Measurements from ENCODE around the gene CPXM2.

Gene CPXM2

DNA sequence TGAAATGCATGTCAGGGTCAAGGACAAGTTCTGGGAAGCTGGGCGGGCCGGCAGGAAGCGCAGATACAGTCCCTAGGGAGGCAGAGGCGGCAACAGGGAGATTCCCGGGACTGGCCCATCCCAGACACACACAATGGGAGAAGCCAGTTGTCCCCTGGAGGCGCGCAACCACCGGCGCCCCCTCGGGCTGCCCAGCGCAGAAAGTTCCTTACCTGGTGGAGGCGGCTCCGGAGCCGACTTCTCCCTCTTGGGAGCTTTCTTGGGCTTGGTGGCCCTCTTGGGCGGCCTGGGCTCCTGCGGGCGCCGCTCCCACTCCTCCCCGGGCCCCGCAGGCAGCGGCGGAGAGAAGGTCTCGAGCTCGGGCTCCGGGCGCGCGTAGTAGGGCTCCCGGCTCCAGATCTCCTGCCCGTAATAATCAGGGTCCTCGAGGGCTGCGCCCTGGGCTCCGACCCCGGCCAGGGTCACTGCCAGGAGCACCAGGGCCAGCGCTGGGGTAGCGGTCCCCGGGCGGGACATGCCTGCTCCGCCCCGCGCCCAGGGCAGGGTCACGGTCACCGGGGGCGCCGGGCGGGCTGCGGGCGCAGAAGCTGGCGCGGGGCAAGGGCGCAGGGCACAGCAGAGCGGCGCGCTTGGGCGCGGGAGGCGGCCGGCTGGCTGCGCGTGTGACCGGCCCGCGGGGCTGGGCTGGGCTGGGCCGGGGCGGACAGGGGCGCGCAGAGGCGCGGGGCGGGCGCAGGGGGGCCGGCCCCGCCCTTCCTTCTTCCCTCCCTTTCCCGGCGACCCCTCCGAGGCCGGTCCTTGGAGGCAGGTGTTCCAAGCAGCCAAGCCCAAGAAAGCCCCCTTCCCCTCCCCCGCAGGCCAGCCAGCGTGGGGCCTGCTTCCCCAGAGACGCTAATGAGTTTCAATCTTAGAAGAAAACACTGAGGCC, at the start of gene CPXM2:
Gene CPXM2 (minus strand): TSS at position 664 of the 928 bp plus-strand sequence. CDS start 148 bp downstream, at position 516.
- DNase-seq (ENCODE audit: low read depth in 2 of 2), result no peak

DNA sequence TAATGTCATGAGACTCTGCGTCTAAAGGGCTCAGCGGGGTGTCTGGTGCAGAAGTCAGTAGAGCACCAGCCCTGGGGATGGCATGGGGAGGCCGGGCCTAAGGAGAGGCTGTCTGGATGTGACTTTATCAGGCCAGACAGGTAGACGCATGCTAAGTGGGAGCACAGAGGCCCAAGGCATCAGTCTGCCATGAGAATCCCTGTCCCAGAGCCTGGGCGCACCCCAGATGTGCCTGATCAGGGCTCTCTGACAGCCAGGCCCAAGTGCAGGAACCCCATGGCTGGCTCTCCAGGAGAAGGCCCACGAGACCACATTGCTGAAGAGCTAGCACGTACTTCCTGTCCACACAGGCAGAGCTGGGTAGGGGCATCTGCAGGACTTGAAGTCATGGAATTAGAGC, 48.0 kb upstream of the CPXM2 start:
- DNase-seq (ENCODE audit: low read depth in 2 of 2), result no peak

DNA sequence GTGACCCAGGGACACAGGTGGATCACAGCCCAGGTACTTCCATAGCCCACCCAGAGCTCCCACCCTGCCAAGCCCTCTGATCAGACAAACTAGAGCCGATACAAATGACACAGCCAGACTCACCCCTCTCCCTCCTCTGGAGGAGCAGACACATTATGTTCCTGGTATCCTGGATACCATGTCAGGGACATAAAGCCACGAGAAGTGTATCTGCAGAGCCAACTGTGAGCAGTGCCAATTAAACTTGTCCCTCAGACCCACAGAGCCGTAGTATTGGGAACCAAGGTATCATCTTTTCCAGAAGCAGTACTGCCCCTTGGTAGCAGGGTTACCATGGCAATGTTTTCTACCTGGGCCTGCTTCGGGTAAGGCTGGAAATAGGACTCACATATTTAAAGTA, 47.3 kb upstream of the CPXM2 start:
- DNase-seq (ENCODE audit: low read depth in 2 of 2), result no peak

DNA sequence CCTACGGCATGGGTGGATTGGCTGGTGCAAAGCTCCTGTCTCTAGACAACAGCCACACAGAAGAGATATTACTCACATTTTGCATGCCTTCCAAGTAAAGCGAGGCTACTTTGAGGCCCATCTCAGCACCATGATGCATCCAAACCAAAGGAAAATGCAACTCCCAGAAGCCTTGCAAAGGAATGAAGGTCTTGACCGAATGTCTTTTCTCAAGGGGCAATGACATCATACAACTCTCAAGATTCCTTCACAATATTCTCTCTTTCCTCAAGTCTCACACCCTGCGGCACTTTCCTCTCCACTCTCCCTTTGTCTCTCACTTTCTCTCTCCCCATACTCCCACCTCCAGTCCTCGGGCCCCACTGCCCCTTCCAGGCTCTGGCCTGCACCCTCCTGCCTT, 44.8 kb upstream of the CPXM2 start:
- DNase-seq (ENCODE audit: low read depth in 2 of 2), result no peak

DNA sequence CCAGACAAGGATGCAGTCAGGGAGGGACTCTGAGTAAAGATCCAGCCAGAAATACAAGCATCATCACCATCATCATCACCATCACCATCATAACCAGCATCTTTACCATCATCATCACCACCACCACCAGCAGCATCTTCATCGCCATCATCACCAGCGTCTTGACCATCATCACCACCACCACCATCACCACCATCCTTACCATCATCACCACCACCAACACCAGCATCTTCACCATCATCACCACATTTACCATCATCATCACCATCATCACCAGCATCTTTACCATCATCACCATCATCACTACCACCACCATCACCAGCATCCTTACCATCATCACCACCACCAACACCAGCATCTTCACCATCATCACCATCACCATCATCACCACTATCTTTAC, 44.1 kb upstream of the CPXM2 start:
- no peak for DNase-seq (ENCODE audit: low read depth in 2 of 2)

DNA sequence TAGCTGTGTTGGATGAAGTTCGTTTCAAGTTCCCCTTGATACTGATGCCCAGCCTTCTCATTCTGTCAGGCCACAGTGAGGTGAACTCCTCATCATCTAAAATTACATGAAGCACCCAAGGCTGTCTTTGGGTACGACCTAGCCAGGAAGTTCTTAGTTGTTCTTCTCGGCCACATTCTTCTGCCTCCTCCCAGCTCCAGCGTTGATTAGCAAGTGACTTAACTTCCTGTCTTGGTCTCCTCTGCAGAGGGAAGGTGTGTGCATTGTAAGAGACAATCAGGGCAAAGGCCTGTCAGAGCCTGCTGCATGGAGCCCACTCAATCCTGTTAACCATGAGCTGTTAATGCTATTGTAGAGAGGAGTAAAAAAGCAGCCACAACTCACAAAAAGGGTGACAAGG, 43.2 kb upstream of the CPXM2 start:
- no peak for DNase-seq (ENCODE audit: low read depth in 2 of 2)

DNA sequence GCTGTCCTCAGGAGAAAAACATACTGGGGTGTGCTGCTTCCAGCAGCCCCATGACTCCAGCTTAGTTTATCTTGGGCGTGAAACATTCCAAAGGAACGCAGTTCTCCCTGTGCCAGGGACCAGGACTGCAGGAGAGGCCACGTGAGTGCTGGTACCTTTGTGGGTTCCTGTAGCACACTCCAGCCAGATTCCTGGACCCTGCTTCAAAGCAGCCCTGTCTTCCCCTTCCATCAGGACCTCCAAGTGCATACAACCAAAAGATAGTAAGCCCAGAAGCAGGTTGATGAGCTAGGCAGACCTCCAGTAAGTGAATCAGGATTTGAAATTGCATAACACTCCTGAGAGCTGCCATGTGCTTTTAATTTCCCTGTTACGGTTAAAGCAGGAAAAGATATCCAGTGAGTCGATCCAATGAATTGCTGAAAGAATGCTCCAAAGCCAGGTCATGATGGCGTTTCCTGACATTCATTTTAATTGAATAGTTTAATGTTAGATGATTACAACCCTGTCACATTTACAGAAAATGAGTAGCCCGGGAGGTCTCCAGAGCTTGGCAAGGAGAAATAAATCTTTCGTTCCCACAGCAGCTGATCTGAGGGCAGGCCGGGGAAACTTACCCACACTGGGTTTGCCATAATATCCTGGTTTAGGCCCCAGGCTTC, 38.9 kb upstream of the CPXM2 start:
- no peak for DNase-seq (ENCODE audit: low read depth in 2 of 2)

DNA sequence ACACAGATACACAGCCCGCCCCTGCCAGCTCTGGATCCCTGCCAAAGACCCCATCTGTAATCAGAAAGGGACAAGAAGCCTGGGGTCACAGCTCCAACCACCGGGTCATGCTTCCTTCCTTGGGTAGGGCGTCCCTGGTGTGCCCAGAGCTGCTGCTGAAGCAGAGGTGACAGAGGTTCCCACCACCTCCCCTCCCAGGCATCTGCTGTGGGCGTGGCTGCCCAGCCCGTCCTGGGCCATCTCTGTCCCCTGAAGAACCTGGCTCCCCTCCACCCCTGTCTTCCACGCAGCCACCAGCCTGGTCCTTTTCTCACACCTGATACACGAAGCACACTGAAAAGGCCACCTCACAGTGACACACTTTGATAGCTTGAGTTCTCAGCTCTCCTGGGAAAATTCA, 38.2 kb upstream of the CPXM2 start:
- no peak for DNase-seq (ENCODE audit: low read depth in 2 of 2)

DNA sequence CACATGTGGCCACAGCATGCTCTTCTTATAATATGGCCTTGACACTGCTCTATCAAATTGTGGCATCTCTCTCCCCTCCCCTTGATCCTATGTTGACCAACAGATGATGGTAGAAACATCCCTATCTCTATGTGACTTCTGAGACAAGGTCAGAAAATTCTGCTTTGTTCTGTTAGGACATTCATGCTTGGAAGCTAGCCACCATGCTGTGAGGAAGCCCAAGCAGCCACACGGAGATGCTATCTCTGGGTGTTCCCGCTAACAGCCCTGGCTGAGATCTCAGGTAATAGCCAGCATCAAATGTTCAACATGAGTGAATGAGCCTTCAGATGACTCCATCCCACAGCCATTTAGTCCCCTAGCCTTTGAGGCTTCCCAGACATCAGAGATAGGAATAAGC, 36.8 kb upstream of the CPXM2 start:
- no peak for DNase-seq (ENCODE audit: low read depth in 2 of 2)

DNA sequence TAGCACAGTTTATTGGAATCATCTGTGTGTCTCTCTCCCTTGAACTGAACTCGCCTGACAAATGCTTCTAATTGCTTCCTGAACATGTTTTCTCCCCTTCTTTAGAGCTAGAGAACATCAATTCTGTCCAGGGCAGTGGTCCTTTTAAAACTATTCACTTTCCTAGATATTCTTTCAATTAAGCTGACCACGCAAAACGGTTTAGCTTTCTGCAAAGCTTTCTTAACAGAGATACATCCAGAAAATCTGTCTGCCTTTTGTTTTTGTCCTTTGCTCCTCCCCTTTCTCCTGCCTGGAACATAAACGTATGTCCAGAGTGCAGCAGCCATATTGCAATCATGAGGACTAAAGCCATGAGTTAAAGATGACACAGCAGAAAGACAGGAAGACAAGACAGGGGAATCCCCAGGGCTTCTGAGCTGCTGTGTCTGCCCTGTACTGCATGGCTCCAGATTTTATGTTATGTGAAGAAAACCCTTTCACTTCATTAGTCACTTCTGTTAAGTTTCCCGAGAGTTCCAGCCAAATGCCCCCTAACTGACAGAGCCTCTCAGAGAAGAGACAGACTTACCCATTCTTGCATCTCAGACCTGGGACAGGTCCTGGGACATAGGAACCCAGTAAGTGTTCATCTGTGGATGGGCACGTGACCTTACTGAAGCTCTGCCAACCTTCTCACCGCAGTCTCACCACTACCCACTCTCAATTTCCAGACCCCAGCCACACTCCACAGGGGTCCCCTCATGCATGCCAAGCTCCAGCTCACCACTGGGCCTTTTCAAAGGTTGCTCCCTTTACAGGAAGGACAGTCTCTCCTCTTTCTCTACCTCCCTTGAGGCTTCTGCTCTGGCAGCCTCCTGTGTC, 35.0 kb upstream of the CPXM2 start:
- no peak for DNase-seq (ENCODE audit: low read depth in 2 of 2)

DNA sequence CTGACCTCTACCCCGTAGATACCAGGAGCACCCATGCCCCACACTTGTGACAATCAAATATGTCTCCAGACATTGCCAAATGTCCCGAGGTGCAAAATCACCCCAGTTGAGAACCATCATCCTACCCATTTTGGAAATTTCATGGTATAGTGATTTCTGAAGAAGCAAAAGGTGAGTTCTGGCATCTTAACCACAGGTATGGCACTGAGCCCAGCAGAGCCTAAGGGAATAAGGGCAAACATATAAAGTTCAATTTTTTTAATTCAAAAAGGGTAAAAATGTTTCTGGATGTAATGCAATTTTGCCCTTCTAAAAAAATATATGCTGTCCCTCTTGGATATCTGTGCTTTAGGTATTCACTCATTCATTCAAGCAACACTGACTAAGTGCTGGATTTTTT, 30.5 kb upstream of the CPXM2 start:
- no peak for DNase-seq (ENCODE audit: low read depth in 2 of 2)

DNA sequence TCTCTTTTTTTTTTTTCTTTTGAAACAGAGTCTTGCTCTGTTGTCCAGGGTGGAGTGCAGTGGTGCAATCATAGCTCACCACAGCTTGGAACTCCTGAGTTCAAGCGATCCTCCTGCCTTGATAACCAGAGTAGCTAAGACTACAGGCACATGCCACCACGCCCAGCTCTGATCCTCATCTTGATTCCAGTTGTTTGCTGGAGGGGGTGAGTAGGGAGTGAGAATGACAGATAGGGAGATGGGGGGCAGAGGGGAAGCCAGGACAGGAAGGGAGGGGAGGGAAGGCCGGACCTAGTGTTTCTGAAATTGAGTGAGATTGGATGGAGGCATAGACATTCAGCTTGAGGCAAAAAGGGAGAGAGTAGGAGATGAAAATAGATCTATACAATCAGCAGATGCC, 25.2 kb upstream of the CPXM2 start:
- DNase-seq (ENCODE audit: low read depth in 2 of 2), result no peak

DNA sequence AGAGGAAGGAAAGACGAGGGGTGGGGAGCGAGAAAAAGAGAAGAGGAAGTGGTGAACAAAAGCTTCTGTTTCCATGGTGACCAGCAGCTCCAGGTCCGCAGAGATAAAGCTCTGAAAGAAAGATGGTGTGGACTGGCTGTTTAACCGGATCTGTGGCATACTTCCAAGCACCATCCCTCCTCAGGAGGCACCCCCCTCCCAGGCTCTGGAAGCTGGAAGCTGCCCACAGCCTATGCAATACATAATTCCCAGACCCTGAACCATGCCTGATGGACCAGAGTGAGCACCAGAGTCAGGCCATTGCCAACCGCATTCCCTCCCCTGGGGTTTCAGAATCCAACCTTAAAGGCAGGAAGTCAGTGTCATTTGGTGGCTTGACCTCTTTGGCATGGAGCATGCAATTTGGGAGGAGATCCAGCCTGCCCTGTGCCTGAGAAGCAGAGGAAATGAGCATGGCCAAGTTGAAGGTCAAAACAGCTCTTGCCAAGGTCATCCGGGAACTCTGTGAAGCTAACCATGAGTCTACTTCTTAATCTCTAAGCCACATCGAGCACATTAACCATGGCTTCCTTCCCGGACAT, 22.2 kb upstream of the CPXM2 start:
- DNase-seq (ENCODE audit: low read depth in 2 of 2), result no peak

DNA sequence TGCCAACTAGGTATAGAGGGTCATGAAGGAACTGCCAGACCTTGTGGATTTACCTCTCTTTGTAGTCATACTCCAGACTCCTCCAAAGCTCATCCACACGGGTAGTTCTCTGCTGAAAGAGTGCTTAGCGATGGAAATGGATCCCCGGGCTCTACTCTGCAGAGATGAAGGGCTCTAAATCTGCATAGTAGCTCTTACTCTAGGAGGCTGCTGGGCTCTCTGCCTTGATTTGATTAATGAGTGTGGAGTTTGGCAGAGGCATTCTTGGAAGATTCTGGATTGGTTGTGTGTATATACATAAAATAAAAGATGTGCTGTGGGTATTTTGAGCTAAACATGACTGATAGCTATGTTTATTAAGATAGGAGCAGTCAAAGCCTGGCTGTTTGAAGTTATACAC, 21.3 kb upstream of the CPXM2 start:
- DNase-seq (ENCODE audit: low read depth in 2 of 2), result no peak

DNA sequence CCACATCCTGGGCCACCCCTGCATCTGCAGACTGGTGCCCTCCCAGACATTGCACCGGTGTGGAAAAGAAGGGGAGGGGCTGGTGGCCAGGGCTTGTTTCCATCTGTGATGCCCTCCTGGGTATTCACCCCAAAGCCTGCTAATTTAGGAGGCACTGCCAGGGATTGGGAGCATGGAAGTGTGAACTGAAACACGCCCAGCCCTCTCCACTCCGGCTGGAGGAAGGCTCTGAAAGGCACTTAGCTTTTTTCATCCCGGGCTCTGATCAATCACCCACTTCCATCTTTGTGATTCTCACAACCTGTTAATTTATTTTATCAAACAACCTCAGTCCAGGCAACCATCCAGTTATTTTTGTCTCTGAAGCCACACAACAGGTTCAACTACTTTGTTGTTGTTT, 20.9 kb upstream of the CPXM2 start:
- DNase-seq (ENCODE audit: low read depth in 2 of 2), result no peak

DNA sequence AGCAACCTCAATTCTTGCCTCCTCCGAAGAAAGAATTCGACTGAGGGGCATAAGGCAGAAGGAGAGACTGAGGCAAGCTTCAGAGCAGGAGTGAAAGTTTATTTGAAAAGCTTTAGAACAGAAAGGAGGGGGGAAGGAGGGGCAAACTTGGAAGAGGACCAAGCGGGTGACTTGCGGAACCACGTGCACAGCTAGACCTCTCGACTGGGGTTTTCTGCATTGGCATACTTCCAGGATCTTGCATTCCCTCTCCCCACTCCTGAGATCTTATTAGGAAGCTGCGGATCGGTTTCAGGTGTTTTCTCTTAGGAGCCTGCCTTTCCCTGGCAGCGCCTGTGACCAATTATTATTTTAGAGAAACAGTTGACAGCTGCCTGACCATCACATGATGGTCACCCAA, 20.3 kb upstream of the CPXM2 start:
- DNase-seq (ENCODE audit: low read depth in 2 of 2), result no peak

DNA sequence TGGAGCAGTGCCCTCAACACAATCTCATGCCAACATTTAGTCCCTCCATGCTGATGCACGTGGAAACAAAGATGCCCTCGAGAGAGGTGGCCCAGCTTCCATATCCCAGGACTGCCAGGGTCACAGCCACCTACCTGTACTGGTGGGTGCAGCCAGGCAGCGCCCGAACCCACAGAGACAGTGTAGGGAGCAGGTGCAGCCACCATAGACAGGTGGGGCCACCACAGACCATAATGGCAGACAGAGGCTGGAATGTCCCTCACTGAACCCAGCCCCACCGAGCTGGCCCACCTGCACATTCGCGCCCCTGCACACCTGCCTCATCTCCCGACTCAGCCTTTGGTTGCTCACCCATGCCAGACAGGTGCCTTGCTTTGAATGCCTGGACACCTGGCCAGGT, 18.3 kb upstream of the CPXM2 start:
- no peak for DNase-seq (ENCODE audit: low read depth in 2 of 2)

DNA sequence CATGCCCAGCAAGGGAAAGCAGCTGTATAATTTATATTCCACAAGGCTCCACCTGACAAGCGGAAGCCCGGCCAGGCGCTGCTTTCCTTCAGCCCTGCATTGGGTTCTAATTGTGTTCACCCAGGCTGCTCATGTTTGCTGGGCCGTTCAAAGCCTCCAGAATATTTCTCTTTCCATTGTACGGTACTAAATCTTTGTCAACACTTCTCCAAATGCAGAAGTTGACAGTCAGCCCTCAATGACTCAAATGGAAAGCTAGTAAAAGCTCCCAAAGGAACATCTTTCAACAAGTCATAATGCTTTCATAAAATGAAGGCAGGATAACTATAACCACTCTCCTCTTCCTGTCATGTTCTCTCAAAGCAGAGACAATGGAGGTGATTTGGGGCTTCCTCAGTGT, 17.8 kb upstream of the CPXM2 start:
- DNase-seq (ENCODE audit: low read depth in 2 of 2), result no peak

DNA sequence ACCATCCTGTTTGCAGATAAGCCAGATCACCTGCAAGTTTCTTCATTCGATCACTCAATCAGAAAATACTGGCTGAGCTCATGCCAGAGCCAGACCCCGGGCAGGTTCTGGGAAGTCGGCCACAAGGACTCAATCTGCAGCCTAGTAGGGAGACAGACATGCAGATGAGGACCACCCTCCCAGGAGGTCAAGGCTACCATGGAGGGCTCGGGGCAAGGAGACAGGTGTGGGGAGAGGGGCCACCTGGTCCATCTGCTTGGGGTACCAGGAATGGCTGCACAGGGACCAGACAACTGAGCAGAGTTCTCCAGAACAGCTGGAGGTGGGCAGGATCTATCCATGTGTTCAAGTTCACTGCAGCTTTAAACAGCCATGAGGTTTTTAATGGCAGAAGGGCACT, 16.8 kb upstream of the CPXM2 start:
- no peak for DNase-seq (ENCODE audit: low read depth in 2 of 2)

DNA sequence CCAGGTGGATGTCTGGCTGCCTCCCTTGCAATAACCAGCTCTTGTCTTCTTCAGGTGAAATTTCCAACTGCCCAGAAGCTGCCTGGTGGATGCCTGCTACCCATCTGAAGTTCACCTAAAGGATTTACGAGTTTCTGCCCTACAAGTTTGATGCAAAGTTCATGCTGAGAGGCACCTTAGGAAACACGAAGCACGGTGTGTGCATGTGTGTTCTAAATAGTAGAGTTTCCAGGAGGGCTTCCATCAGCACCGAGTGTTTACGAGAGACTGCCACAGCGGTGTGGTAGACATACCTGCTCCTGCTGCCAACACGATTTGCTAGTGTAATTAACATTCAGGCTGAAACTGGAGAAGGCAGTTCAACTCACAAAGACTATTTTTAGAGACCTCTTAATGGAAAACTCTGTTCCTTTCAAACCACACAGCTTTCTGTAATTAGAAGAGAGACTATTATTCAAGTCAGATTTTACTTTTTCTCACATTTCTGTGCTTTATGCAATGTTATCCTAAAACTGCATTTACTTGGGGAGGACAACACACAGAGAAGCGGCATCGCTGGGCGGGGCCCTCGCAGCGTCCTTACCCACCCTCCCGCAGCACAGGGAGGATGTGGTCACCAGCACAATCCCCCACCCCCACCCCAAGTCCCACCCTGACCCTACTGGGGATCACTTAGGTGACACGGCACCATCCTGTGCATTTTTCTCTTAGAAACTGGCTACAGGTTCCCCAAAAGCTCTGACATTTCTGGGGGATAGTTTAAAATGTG, 15.5 kb upstream of the CPXM2 start:
- no peak for DNase-seq (ENCODE audit: low read depth in 2 of 2)

DNA sequence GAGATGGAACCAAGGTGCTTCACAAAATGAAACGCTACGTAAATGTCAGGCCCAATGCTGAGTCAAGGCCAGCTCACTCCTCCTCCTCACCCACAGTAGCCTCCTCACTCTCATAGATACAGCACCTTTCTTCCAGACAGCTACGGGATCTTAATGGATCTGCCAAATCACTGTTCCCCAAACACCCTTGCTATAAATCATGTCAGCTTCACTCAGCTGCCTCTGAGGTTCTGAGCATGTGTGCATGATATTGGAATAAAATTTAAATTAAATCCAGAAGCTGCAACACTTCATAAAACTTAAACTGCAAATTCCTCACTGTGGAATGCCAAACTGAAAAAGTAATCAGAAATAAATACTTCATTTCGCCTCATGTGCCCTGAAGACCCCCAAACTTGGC, 14.7 kb upstream of the CPXM2 start:
- DNase-seq (ENCODE audit: low read depth in 2 of 2), result no peak

Data from stimulated activated CD8-positive, alpha-beta memory T cell treated with anti-CD3 and anti-CD28 coated beads, Interleukin-7, amount 100 ng/mL, for 4 hours (primary cell).